Measurements from ENCODE around the gene MAFB. TPM values are rescaled to one million over a fixed set of nuclear protein-coding genes. Genes with fewer than 3 reads are reported as not detected.

Gene MAFB
- total RNA-seq, 2 experiments from 2014 or later, result 3.3 to 3.7 TPM

GRCh38 chr20:40728470-40728869 is 39.4 kb upstream of the MAFB start:
- TF ChIP-seq CTCF (IDR thresholded peaks at IDR 0.05), result no peak
- ChIA-PET POLR2A (no interaction called here), CTCF (no interaction called here)
- Mint-ChIP-seq H3K9me3 (peaks cover 6% of the 10 kb centered on the region), H3K4me3 (no peak overlapping the region), H3K4me1 (ENCODE audit: low read depth) (no peaks in the 10 kb centered on the region), H3K27ac (no peak overlapping the region), H3K36me3 (ENCODE audit: low read depth) (no peaks in the 10 kb centered on the region), H3K27me3 (peaks cover 14% of the 10 kb centered on the region)
- Histone ChIP-seq H3K9me3 (ENCODE audit: control insufficient read depth in 1 of 2, insufficient read depth in 1 of 2, low read length in 2 of 2) (no peaks in the 10 kb centered on the region), H3K4me3 (ENCODE audit: low read length) (no peak overlapping the region), H3K36me3 (ENCODE audit: insufficient read depth, low read length) (no peaks in the 10 kb centered on the region), H3K27me3 (ENCODE audit: control insufficient read depth in 1 of 2, insufficient read depth in 2 of 2, low read length in 2 of 2) (no peaks in the 10 kb centered on the region), H3K27ac (ENCODE audit: low read depth in 1 of 2, low read length in 2 of 2) (no peak overlapping the region), H3K4me1 (ENCODE audit: insufficient read depth, low read length) (no peaks in the 10 kb centered on the region)
- intact Hi-C loops (cut with DNase I, micrococcal nuclease), result no loop called here
- no peak for ATAC-seq (ENCODE audit: poor library complexity)
- DNase-seq, result no peak

GRCh38 chr20:40727960-40728359 is 38.9 kb upstream of the MAFB start:
- Histone ChIP-seq H3K36me3 (ENCODE audit: insufficient read depth, low read length) (no peaks in the 10 kb centered on the region), H3K9me3 (ENCODE audit: control insufficient read depth in 1 of 2, insufficient read depth in 1 of 2, low read length in 2 of 2) (no peaks in the 10 kb centered on the region), H3K4me3 (ENCODE audit: low read length) (no peak overlapping the region), H3K4me1 (ENCODE audit: insufficient read depth, low read length) (no peaks in the 10 kb centered on the region), H3K27ac (ENCODE audit: low read depth in 1 of 2, low read length in 2 of 2) (no peak overlapping the region), H3K27me3 (ENCODE audit: control insufficient read depth in 1 of 2, insufficient read depth in 2 of 2, low read length in 2 of 2) (no peaks in the 10 kb centered on the region)
- Mint-ChIP-seq H3K36me3 (ENCODE audit: low read depth) (no peaks in the 10 kb centered on the region), H3K9me3 (peaks cover 6% of the 10 kb centered on the region), H3K27me3 (peaks cover 11% of the 10 kb centered on the region), H3K4me3 (no peak overlapping the region), H3K27ac (no peak overlapping the region), H3K4me1 (ENCODE audit: low read depth) (no peaks in the 10 kb centered on the region)
- CTCF ChIA-PET, result no interaction called here
- POLR2A ChIA-PET, result no interaction called here
- no peak for ATAC-seq (ENCODE audit: poor library complexity)
- intact Hi-C loops (cut with DNase I, micrococcal nuclease), result no loop called here
- no peak for DNase-seq
- no peak for TF ChIP-seq CTCF (IDR thresholded peaks at IDR 0.05)

GRCh38 chr20:40726776-40727175 is 37.7 kb upstream of the MAFB start:
- Histone ChIP-seq H3K36me3 (ENCODE audit: insufficient read depth, low read length) (no peaks in the 10 kb centered on the region), H3K27ac (ENCODE audit: low read depth in 1 of 2, low read length in 2 of 2) (no peak overlapping the region), H3K9me3 (ENCODE audit: control insufficient read depth in 1 of 2, insufficient read depth in 1 of 2, low read length in 2 of 2) (no peaks in the 10 kb centered on the region), H3K27me3 (ENCODE audit: control insufficient read depth in 1 of 2, insufficient read depth in 2 of 2, low read length in 2 of 2) (no peaks in the 10 kb centered on the region), H3K4me1 (ENCODE audit: insufficient read depth, low read length) (no peaks in the 10 kb centered on the region), H3K4me3 (ENCODE audit: low read length) (no peak overlapping the region)
- POLR2A ChIA-PET, result no interaction called here
- Mint-ChIP-seq H3K27ac (no peak overlapping the region), H3K4me1 (ENCODE audit: low read depth) (no peaks in the 10 kb centered on the region), H3K4me3 (no peak overlapping the region), H3K27me3 (peaks cover 11% of the 10 kb centered on the region), H3K36me3 (ENCODE audit: low read depth) (no peaks in the 10 kb centered on the region), H3K9me3 (peaks cover 6% of the 10 kb centered on the region)
- TF ChIP-seq CTCF (IDR thresholded peaks at IDR 0.05), result no peak
- CTCF ChIA-PET, result no interaction called here
- no peak for DNase-seq
- ATAC-seq (ENCODE audit: poor library complexity), result no peak
- intact Hi-C loops (cut with DNase I, micrococcal nuclease), result no loop called here
